ENCODE data around the gene ZNF317.

- TF ChIP-seq POLR2A (IDR thresholded peaks at IDR 0.05): no peak
- TF ChIP-seq, protein P1, sequence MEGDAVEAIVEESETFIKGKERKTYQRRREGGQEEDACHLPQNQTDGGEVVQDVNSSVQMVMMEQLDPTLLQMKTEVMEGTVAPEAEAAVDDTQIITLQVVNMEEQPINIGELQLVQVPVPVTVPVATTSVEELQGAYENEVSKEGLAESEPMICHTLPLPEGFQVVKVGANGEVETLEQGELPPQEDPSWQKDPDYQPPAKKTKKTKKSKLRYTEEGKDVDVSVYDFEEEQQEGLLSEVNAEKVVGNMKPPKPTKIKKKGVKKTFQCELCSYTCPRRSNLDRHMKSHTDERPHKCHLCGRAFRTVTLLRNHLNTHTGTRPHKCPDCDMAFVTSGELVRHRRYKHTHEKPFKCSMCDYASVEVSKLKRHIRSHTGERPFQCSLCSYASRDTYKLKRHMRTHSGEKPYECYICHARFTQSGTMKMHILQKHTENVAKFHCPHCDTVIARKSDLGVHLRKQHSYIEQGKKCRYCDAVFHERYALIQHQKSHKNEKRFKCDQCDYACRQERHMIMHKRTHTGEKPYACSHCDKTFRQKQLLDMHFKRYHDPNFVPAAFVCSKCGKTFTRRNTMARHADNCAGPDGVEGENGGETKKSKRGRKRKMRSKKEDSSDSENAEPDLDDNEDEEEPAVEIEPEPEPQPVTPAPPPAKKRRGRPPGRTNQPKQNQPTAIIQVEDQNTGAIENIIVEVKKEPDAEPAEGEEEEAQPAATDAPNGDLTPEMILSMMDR (IDR thresholded peaks at IDR 0.05): no peak
Observed at GRCh38 chr19:9171393-9171991, 31.3 kb downstream of the ZNF317 start.

Measured in right lobe of liver (tissue), 4 donors.